GM21723 (cell line): ENCODE data around the gene KSR2.
"Not testable (repeated sequence)": the region's sequence is repeated elsewhere in the genome, so short reads cannot be mapped to it uniquely, and the experiment has no call there.

Experiments used
- ATAC-seq: cut with Tn5 transposase; IDR thresholded peaks from one replicate; pipeline ENCODE4 v1.9.1; 2021; ENCODE audit warnings: mild to moderate bottlenecking, moderate library complexity; ENCODE audit not compliant: unreplicated experiment

Gene KSR2

DNA sequence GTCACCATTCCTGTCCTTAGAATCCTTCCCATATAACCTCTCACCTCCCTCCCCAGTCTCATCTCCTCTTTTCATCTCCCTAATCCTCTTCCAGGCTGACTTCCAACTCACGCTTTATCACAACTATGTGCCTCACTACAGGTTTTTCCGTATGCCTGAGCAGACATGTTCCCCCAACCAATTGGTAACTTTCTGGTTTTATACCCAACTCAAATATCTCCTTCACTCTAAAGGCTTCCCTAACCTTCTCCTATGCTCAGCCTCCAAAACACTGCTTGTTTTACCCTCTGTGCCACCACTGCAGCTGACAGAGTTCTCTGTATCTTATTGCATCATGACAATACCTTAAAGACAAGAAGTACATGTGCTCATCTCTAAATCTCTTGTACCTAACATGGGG, 139.7 kb downstream of the KSR2 start:
- no peak for ATAC-seq

DNA sequence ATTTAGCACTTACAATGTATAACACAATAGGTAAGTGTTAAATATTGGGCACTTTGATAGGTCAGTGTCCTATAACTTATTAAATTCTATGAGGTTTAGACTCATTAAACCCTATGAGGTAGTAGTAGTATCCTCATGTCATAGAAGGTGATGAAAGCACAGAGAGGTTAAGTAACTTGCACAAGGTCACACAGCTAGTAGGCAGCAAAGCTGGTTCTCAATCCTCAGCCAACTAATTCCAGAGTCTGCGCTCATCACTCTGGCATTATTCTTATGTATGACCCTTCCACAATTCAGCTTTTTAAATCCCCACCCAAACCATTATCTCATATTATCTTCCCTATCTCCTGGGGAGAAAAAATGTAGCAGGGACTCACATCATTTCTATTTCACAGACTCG, 141.1 kb downstream of the KSR2 start:
- ATAC-seq = no peak

DNA sequence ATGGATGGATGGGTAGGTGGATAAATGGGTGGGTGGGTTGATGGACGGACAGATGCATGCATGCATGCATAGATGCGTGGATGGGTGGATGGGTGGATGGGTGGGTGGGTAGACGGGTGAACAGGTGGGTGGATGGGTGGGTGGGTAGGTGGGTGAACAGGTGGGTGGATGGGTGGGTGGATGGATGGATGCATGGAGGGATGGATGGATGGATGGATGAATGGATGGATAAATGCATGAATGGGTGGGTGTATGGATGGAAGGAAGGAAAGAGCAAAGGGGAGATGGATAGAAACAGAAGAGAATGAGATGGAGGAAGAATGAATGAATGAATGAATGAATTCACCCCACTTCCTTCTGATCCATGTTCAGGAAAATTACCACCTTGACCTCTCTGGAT, 143.0 kb downstream of the KSR2 start:
- no peak for ATAC-seq

DNA sequence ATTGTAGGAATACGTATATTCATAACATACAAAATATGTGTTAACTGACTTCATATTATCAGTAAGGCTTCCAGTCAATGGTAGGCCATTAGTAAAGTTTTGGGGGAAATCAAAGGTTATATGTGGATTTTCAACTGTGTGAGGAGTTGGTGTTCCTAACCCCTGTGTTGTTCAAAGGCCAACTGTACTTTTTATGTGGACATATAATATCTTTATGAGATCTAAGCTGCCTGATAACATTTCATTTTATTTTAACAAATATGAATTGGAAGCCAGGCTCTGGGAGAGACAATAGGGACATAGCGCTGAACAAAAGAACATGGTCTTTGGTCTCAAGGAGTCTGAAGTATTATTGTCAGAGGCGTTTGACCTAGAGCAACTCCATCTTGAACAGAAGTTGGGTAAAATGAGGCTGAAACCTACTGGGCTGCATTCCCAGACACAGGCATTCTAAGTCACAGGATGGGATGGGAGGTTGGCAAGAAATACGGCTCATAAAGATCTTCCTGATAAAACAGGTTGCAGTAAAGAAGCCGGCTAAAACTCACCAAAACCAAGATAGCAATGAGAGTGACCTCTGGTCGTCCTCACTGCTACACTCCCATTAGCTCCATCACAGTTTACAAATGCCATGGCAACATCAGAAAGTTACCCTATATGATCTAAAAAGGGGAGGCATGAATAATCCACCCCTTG, 147.2 kb downstream of the KSR2 start:
- ATAC-seq = no peak

DNA sequence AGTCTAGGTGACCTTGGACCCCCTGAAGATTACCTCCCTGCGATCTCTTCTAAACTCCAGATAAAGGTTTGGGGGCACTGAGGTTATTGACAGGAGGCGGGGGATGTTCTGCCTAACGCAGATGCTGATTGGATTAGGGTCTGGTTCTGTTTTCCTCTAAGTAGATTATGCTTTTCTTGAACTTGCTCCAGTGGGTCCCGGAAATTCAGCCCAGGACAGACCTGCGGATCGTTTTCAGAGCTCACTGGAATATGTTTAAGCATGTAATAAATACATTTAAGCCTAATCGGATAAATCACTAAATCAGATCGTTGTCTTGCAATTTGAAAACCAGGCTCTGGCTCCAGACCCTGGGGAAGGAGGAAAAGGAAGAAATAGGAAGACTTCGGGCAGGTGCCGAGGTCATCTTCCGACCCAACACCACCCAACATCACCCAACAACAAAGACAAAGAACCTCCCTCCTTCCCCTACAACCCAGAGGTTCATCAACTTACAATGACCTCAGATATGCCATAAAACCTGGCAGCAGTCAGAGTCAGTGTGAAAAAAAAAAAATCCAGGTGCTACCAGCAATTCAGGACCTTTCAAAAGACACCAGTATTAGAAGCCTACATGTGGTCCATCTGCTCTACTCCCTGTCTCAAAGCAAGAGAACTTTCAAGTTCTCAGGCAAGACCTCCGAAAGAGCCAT, 148.4 kb downstream of the KSR2 start:
- no peak for ATAC-seq

DNA sequence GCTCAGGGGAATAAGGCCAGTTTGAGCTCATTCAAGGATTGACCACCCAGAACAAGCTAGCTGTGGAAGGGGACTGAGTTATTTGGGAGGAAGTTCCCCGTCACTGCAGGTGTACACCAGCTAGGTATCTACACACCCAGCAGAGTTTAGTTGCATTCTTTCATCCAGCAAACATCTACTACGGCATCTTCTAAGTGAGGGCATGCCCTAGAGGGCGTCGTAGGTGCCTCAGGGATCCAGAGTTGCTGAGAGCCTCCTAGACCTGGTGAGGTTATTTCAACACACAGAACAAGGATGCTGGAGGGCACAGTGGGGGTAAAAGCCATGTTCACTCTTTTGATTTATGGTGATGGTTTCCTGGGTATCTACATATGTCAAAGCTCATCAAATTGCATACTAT, 149.6 kb downstream of the KSR2 start:
- no peak for ATAC-seq

DNA sequence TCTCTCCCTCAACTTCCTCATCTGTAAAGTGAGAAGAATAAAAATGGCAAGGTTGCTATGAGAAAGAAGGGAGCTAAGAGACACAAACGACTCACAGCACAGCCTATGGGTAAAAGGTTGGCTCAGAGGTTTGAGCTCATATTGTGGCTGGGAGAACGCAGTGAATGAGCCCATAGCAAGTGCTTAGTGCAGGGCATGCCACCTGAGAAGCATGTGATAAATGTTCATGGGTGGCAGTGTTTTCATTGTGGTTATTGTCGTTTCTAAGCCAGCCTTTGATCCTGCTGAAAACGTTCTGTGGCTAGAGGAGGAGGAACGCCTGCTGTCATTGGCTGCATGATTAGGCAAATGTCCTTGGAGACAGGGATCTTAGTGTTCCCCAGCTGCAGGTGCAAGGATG, 150.4 kb downstream of the KSR2 start:
- no peak for ATAC-seq

DNA sequence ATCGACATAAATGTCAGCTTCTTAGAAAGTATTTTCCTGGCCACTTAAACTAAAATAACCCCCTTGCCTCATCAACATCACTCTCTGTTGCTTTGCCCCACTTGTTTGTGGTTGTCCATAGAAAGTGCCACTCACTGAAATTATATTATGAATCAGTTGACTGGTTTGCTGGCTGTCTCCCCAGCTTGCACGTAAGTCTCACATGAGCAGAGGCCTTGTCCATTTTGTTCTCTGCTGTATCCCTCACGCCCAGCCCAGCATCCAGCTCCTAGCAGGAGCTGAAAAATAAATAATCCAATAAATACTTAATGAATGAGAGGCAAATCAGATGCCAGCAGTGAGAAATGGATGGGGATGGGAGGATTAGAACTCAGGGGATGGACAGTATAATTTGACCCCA, 159.3 kb downstream of the KSR2 start:
- ATAC-seq = no peak

DNA sequence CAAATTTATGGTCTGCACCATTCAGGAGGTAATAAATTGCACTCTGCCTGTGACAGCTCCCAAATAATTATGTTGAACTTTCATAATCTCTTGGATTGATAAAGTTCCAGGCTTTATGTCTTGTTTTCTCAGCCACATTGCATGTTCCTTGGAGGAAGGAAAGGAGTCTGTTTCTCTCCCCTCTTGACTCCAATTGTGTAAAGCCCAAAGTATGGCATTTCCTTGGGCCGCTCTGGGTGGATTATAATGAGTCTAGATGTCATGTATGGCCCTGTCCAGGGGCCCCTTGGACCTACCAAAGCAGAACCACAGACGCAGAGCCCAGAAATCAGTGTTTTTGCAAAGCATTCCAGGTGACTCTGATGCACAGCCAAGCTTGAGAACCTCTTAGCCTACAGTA, 160.8 kb downstream of the KSR2 start:
- no peak for ATAC-seq

DNA sequence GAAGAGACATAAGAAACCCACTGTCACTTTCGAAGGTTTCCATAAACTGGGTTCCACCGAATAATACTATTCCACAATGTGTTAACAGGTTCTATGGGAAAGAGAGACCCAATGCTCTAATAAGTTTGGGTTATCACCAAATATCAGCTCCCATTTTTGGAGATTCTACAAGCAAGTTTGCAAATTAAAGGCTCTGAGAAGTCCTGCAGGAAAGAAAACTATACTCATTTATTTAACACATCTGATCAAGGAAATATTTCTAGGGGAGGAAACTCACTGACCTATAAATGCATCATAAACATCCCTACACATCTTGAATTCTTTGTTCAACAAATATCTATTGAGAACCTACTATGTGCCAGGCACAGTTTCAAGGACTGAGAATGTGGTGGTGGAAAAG, 161.4 kb downstream of the KSR2 start:
- no peak for ATAC-seq

DNA sequence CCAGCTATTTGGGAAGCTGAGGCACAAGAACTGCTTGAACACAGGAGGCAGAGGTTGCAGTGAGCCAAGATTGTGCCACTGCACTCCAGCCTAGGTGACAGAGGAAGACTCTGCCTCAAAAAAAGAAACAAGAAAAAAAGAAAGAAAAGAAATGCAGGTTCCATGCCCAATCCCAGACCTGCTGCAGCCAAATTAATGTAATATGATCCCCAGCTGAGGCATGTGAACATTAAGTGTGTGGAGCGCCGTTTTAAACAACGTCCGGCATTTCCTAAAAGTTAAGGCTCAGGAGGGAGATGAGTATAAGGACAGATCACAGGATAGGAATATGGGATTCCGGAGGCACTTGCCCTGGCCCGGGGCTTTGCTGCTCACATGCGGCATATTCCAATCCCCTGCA, 162.9 kb downstream of the KSR2 start:
- no peak for ATAC-seq

DNA sequence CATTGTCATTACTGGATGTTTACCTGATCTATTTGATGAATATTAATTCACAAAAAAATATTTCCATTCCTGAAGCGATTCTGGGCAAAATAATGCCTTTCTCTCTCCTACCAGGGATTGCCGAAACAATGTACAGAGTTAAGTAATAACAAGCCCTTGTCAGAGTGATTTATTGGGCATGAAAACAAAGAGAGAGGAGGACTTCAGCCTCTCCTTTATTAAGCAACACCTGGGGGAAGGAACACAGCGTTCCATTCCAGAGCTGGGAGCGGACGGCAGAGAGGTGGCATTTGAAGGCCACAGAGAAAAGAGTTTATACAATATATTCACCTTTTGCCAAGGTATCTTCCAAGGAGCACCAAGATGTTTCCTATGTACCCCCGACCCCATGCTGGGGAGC, 165.8 kb downstream of the KSR2 start:
- ATAC-seq = no peak

DNA sequence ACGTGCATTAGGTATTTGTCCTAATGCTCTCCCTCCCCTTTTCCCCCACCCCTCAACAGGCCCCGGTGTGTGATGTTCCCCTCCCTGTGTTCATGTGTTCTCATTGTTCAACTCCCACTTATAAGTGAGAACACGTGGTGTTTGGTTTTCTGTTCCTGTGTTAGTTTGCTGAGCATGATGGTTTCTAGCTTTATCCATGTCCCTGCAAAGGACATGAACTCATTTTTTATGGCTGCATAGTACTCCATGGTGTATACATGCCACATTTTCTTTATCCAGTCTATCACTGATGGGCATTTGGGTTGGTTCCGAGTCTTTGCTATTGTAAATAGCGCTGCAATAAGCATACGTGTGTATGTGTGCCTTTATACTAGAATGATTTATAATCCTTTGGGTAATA, 168.1 kb downstream of the KSR2 start:
- not testable (repeated sequence) for ATAC-seq

DNA sequence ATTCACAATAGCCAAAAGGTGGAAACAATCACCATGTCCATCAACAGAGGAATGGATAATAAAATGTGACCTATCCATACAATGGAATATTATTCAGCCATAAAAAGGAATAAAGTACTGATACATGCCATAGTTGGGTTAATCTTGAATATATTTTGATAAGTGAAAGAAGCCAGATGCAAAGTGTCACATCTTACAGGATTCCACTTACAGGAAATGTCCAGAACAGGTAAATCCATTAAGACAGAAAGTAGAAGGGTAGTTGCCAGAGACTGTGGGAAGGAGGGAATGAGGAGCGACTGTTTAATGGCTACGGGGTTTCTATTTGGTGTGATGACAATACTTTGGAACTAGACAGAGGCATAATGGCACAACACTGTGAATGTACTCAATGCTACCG, 171.6 kb downstream of the KSR2 start:
- ATAC-seq = no peak

DNA sequence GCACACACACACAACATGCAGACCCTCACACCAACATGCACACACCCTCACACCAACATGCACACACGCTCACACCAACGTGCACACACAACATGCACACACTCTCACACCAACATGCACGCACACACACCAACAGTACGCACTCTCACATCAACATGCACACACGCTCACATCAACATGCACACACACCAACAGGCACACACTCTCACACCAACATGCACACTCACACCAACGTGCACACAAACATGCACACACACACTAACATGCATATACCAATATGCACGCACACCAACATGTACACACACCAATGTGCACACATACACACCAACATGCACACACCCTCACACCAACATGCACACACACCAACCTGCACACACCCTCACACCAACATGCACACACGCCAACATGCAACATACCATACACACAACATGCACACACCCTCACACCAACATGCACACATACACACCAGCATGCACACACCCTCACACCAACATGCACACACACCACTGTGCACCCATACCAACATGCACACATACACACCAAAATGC, 175.8 kb downstream of the KSR2 start:
- ATAC-seq = no peak

DNA sequence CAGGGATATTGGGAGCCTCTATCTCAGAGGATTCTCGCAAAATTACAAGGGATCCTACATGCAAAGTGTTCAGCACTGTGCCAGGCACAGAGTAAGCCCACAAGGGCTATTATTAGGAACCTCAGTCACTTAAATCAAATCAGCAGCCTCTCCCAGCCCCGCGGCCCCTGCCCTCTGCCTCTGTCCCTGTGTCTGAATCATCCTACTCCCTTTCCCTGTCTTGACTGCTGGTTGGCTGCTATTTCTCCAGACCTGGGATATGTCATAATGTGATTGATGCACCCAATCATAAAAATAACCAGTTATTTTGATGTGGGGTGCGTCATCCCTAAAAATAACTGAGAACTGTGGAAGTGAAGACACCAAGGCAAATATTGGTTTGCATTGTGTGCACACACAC, 176.3 kb downstream of the KSR2 start:
- no peak for ATAC-seq

DNA sequence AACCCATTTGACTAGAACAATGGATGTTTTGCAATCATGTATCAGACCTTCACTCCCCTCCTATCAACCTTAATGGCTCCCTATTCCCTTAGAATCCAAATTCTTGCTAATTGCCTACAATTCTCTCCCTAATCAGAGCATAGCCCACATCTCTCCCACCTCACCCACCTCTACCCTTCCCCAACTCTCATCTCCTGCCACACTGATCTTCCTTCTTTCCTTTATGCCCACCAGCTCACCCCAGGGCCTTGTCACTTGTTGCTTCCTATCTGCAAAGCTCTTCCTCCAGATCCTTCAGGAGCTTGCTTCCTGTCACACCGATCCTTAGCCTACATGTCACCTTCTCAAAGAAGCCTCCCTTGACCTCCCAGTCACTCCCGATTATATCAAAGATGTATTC, 177.8 kb downstream of the KSR2 start:
- no peak for ATAC-seq

DNA sequence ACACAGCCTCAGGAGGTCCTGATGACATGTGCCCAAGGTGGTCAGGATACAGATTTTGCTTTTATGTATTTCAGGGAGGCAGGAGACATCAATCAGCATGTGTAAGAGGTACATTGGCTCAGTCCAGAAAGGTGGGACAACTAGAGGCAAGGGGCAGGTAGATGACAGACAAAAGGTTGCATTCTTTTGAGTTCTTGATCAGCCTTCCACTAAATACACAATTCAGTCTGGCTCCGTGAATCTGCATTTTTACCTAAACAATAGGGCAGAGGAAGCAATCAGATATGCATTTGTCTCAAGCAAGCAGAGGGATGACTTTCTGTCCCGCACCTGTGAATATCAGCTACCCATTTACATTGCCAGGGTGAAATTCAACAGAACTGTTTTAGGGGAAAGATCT, 178.6 kb downstream of the KSR2 start:
- ATAC-seq = no peak

DNA sequence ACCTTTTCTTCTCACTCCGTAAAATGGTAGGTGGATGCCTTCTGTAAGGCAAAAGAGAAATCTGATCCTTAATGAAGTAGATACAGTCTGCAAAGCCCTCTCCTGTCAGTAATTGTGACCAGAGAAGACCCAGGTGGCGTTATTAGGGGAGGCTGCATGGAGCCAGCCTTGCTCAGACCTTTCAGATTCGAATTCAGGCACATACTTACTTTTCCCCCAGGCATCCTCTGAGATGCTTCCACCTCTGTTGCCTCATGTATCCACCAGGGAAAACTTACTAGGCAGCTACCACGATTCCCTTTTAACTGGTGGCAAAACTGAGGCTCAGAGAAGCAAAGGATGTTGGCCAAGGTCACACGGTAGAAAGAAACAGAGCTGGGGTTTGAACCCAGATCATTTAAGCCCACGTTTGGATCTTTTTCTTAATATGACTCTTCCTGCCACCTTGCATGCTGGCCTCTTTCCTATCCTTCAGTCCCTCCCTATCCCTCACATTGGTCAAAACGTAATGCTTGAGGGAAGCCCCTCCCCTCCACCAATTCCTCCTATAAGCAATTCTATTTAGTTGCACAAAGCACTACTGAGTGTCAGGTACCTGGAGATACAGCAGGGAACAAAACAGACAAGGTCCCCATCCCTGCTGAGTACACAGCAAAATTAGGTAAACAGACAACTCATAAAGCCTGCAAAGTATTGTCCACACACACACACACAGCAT, 179.4 kb downstream of the KSR2 start:
- no peak for ATAC-seq

DNA sequence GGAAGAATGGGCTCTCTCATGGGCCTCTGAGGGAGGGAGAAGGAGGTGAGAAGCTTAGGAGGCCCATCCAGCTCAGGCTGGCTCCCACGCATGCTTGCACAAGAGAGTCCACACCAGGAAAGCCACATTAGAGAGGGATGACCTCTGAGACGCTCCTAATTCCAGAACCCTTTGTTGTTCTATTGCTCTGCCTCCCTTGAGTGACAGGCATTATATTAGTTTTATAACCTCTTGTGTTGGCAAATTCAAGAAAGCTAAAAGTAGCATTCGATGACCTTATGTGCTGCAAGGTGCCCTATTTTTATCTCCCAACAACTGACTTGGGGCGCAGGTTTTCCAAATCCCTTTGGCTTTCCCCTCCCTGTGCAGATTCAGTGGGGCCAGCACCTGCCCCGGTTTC, 190.1 kb downstream of the KSR2 start:
- ATAC-seq = no peak

DNA sequence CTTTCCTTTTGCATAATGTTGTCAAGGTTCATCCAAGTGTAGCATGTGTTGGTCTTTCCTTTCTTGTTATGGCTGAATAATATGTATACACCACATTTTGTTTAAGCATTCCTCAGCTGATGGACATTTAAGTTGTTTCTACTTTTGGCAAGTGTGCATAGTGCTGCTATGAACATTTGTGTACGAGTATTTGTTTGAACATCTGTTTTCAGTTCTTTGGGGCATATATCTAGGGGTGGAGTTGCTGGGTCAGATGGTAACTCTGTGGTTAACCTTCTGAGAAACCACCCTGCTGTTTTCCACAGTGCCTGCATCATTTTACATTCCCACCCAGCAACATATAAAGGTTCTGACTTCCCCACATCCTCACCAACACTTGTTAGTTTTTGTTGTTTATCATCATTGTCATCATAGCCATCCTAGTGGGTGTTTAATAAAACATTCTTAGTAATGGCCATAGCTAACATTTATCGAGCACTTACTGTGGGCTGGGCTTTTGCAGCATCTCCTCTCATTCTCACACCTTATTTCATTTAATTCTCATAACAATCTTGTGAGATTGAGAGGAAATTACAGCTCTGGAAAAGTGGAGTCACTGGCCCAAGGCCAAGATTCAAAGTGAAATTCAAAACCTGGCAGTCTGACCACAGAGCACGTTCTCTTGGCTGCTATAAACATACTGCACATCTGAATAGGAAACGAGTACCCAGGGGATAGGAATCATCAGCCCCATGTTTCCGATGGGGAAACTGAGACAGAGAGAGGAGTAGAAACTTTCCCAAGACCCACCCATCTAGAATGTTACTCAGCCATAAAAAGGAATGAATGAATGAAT, 193.6 kb downstream of the KSR2 start:
- no peak for ATAC-seq
